Coronary artery (tissue), 2 donors: ENCODE results near the gene TPD52L1.

ENCODE experiments used
- DNase-seq: peaks from one replicate; pipeline ENCODE4 v3.0.0-alpha.2; 2017; ENCODE audit warnings: low spot score
- H3K27ac ChIP-seq, 2 donors: fragments of 200-600 bp; sonication (generic); one replicate each; pipeline ENCODE4 v1.5.1; 2016 to 2019
- H3K4me3 ChIP-seq: fragments of 200-600 bp; sonication (generic); 2 replicates; pipeline ENCODE4 v1.5.1; 2016; ENCODE audit warnings: mild to moderate bottlenecking, moderate library complexity
- TF ChIP-seq, protein P1 (sequence below): fragments of 200-600 bp; sonication (generic); IDR thresholded peaks from one replicate; pipeline ENCODE4 v1.5.1; 2019; ENCODE audit warnings: antibody characterized with exemption

TPD52L1 gene

DNA sequence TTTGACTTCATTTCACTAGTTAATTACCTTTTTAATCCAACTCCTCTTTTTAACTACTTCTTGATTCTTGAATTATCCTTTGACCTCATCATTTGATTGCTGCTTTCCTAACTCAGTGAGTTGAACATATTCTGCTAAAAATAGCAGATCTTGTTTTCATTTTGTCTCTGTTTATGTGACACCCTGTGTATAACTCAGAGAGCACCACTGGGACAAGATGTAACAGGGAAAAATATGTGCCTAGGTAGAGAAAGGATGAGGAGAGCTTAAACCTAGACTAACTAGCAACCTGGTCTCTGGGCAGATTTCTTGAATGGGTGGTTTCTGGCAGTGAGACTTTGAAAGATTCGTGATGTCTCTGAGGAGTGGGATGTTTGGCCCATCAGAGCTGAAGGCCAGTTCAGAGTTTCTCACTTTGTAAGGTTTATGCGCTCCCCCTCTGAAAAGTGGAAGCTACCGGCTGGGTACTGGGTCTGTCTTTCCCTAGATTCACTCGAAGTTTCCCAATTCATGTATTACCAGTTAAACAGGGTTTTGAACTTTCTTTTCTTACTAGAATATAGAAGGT is 61.8 kb downstream of the TPD52L1 start:
- H3K27ac ChIP-seq = no peak overlapping the region
- TF ChIP-seq, protein P1, sequence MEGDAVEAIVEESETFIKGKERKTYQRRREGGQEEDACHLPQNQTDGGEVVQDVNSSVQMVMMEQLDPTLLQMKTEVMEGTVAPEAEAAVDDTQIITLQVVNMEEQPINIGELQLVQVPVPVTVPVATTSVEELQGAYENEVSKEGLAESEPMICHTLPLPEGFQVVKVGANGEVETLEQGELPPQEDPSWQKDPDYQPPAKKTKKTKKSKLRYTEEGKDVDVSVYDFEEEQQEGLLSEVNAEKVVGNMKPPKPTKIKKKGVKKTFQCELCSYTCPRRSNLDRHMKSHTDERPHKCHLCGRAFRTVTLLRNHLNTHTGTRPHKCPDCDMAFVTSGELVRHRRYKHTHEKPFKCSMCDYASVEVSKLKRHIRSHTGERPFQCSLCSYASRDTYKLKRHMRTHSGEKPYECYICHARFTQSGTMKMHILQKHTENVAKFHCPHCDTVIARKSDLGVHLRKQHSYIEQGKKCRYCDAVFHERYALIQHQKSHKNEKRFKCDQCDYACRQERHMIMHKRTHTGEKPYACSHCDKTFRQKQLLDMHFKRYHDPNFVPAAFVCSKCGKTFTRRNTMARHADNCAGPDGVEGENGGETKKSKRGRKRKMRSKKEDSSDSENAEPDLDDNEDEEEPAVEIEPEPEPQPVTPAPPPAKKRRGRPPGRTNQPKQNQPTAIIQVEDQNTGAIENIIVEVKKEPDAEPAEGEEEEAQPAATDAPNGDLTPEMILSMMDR = no peak
- DNase-seq = no peak
- no peak overlapping the region for H3K4me3 ChIP-seq

DNA sequence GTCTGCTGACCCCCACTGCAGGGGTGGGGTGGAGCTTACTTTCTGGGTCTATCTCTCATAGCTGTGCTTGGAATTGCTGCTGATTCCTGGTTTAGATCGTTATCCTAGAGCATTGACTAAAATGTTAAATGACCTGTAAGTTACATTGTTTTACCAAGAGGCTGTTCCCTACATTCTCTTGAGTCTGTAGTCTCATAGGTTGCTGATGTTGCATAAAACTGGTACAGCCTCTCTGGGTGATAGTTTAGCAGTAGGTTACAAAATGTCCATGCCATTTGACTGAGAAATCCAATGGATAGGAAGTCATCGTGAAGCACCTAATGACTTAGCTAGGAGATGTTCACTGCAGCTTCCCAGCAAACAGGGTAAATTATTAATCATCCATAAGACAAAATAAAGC is 62.4 kb downstream of the TPD52L1 start:
- DNase-seq = no peak
- Histone ChIP-seq H3K27ac (no peak overlapping the region), H3K4me3 (no peak overlapping the region)
- TF ChIP-seq, protein P1 = no peak

- no peak overlapping the region for H3K27ac ChIP-seq
- H3K4me3 ChIP-seq = no peak overlapping the region
- no peak for DNase-seq
- TF ChIP-seq, protein P1 = no peak
Measured at GRCh38 chr6:125217369-125217768, 63.8 kb downstream of the TPD52L1 start.

DNA sequence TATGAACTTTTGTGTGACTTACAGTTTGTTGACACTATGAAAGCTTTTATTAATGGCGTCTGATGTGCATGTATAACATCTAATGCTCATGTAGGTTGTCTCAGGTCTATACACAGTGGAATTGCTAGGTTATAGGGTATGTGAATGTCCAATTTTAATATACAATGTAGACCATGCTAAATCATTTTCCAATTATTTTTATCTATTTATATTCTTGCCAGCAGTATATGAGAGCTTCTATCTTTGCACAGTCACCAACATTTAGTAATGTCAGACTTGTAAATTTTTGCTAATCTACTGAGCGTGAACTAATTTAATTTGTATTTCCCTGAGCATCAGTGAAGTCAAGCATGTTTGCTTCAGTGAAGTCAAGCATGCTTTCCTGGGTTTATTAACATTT is 64.4 kb downstream of the TPD52L1 start:
- H3K27ac ChIP-seq = no peak overlapping the region
- H3K4me3 ChIP-seq = no peak overlapping the region
- TF ChIP-seq, protein P1 = no peak
- no peak for DNase-seq

GRCh38 chr6:125219361-125219895 is 65.9 kb downstream of the TPD52L1 start:
- TF ChIP-seq, protein P1 = no peak
- no peak for DNase-seq
- Histone ChIP-seq H3K27ac (no peak overlapping the region), H3K4me3 (no peak overlapping the region)

GRCh38 chr6:125220712-125221111 is 67.1 kb downstream of the TPD52L1 start:
- TF ChIP-seq, protein P1 = no peak
- DNase-seq = no peak
- H3K27ac ChIP-seq = peak overlapping the region; percentile 46 to 85
- no peak overlapping the region for H3K4me3 ChIP-seq
